Measurements from ENCODE around the gene SP140. TPM values are rescaled to one million over a fixed set of nuclear protein-coding genes. Genes with fewer than 3 reads are reported as not detected.
"Not testable (repeated sequence)": the region's sequence is repeated elsewhere in the genome, so short reads cannot be mapped to it uniquely, and the experiment has no call there.

The SP140 gene
- total and polyA plus RNA-seq, 9 of the 15 experiments (the other 6 are each of a cell fraction or from before 2014, with no cell fraction given): 0.04 to 1.1 (median 0.57) TPM; not detected in 1

DNA sequence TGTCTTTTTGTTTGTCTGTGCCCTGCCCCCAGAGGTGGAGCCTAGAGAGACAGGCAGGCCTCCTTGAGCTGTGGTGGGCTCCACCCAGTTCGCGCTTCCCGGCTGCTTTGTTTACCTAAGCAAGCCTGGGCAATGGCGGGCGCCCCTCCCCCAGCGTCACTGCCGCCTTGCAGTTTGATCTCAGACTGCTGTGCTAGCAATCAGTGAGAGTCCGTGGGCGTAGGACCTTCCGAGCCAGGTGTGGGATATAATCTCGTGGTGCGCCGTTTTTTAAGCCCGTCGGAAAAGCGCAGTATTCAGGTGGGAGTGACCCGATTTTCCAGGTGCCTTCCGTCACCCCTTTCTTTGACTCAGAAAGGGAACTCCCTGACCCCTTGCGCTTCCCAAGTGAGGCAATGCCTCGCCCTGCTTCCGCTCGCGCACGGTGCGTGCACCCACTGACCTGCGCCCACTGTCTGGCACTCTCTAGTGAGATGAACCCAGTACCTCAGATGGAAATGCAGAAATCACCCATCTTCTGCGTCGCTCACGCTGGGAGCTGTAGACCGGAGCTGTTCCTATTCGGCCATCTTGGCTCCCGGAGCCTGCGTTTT is 116.5 kb downstream of the SP140 start (continued):
- TF ChIP-seq, protein P1, sequence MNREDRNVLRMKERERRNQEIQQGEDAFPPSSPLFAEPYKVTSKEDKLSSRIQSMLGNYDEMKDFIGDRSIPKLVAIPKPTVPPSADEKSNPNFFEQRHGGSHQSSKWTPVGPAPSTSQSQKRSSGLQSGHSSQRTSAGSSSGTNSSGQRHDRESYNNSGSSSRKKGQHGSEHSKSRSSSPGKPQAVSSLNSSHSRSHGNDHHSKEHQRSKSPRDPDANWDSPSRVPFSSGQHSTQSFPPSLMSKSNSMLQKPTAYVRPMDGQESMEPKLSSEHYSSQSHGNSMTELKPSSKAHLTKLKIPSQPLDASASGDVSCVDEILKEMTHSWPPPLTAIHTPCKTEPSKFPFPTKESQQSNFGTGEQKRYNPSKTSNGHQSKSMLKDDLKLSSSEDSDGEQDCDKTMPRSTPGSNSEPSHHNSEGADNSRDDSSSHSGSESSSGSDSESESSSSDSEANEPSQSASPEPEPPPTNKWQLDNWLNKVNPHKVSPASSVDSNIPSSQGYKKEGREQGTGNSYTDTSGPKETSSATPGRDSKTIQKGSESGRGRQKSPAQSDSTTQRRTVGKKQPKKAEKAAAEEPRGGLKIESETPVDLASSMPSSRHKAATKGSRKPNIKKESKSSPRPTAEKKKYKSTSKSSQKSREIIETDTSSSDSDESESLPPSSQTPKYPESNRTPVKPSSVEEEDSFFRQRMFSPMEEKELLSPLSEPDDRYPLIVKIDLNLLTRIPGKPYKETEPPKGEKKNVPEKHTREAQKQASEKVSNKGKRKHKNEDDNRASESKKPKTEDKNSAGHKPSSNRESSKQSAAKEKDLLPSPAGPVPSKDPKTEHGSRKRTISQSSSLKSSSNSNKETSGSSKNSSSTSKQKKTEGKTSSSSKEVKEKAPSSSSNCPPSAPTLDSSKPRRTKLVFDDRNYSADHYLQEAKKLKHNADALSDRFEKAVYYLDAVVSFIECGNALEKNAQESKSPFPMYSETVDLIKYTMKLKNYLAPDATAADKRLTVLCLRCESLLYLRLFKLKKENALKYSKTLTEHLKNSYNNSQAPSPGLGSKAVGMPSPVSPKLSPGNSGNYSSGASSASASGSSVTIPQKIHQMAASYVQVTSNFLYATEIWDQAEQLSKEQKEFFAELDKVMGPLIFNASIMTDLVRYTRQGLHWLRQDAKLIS (CRISPR knock-in tag; IDR thresholded peaks at IDR 0.05): 0 out of 2 replicates have a peak, but pooled peaks have one; percentile 52
- TF ChIP-seq NCOR1 (IDR thresholded peaks at IDR 0.05) (0 out of 2 replicates have a peak, but pooled peaks have one; percentile 21), ETV1 (tag; conservative IDR thresholded peaks at IDR 0.05; ENCODE audit: low read depth) (0 out of 2 replicates have a peak, but pooled peaks have one; percentile 37), LCOR (CRISPR knock-in tag; IDR thresholded peaks at IDR 0.05) (0 out of 2 replicates have a peak, but pooled peaks have one; percentile 53), EGR1 (conservative IDR thresholded peaks at IDR 0.05) (peak; percentile 84), ARID1B (IDR thresholded peaks at IDR 0.05) (peak; percentile 31; the same call in 1 of the 2 replicates), BRD9 (IDR thresholded peaks at IDR 0.05; ENCODE audit: low read depth, partially characterized antibody) (peak; percentile 43), RB1 (IDR thresholded peaks at IDR 0.05; ENCODE audit: low read depth) (0 out of 2 replicates have a peak, but pooled peaks have one; percentile 23), NFIC (IDR thresholded peaks at IDR 0.05) (peak; percentile 13; the same call in 1 of the 2 replicates), POLR2B (IDR thresholded peaks at IDR 0.05; ENCODE audit: low read depth, partially characterized antibody) (peak; percentile 42), CTBP1 (IDR thresholded peaks at IDR 0.05; ENCODE audit: borderline replicate concordance) (peak; percentile 56; the same call in 1 of the 2 replicates), TCF3 (CRISPR knock-in tag; IDR thresholded peaks at IDR 0.05) (0 out of 2 replicates have a peak, but pooled peaks have one; percentile 21), SUPT5H (IDR thresholded peaks at IDR 0.05) (peak; percentile 62; the same call in 1 of the 2 replicates), PHF8 (IDR thresholded peaks at IDR 0.05; ENCODE audit: borderline replicate concordance, low read length) (peak; percentile 36; the same call in 1 of the 2 replicates), ATF7 (IDR thresholded peaks at IDR 0.05) (peak; percentile 56; the same call in 1 of the 2 replicates)
- TF ChIP-seq, protein P2, sequence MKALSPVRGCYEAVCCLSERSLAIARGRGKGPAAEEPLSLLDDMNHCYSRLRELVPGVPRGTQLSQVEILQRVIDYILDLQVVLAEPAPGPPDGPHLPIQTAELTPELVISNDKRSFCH (CRISPR knock-in tag; IDR thresholded peaks at IDR 0.05): not testable (repeated sequence)
- TF ChIP-seq, protein P2 (tag; IDR thresholded peaks at IDR 0.05): peak; percentile 40; the same call in 1 of the 2 replicates
